Fibroblast of skin of scalp (primary cell): Measurements from ENCODE around the gene SQSTM1.
A peak's percentile ranks its signal among the peaks of the same experiment; 100 is the strongest.
"Not testable (repeated sequence)": the region's sequence is repeated elsewhere in the genome, so short reads cannot be mapped to it uniquely, and the experiment has no call there.

ENCODE experiments used
- DNase-seq: peaks from one replicate; pipeline ENCODE4 v3.0.0-alpha.2; 2013

Gene SQSTM1

GRCh38 chr5:179858586-179859427 is 38.1 kb downstream of the SQSTM1 start, which contains the start of gene MRNIP:
TSS of gene MRNIP (minus strand) at chr5:179858817. CDS start at chr5:179858796, 21 bp downstream.
- DNase-seq = peak; percentile 92

GRCh38 chr5:179860301-179860700 is 39.6 kb downstream of the SQSTM1 start:
- DNase-seq = no peak

- DNase-seq = no peak
Measured at GRCh38 chr5:179862296-179862695, 41.6 kb downstream of the SQSTM1 start.

- DNase-seq = no peak
Measured at GRCh38 chr5:179862891-179863290, 42.2 kb downstream of the SQSTM1 start.

GRCh38 chr5:179863449-179864085 is 42.9 kb downstream of the SQSTM1 start:
- DNase-seq = no peak

GRCh38 chr5:179864686-179865085 is 44.0 kb downstream of the SQSTM1 start:
- no peak for DNase-seq

GRCh38 chr5:179865491-179866240 is 45.0 kb downstream of the SQSTM1 start:
- DNase-seq = no peak

- no peak for DNase-seq
Measured at GRCh38 chr5:179866241-179867078, 45.8 kb downstream of the SQSTM1 start.

GRCh38 chr5:179867079-179867465 is 46.4 kb downstream of the SQSTM1 start:
- DNase-seq = no peak

GRCh38 chr5:179867476-179867875 is 46.8 kb downstream of the SQSTM1 start:
- no peak for DNase-seq

GRCh38 chr5:179868541-179868940 is 47.8 kb downstream of the SQSTM1 start:
- DNase-seq = no peak

GRCh38 chr5:179869101-179869500 is 48.4 kb downstream of the SQSTM1 start:
- DNase-seq = no peak

- no peak for DNase-seq
Measured at GRCh38 chr5:179869641-179870402, 49.1 kb downstream of the SQSTM1 start.

- DNase-seq = peak; percentile 40
Measured at GRCh38 chr5:179870403-179870903, 49.7 kb downstream of the SQSTM1 start.

GRCh38 chr5:179870952-179871351 is 50.2 kb downstream of the SQSTM1 start:
- no peak for DNase-seq

GRCh38 chr5:179871533-179871932 is 50.8 kb downstream of the SQSTM1 start:
- DNase-seq = not testable (repeated sequence)

- DNase-seq = no peak
Measured at GRCh38 chr5:179872055-179872827, 51.5 kb downstream of the SQSTM1 start.

- no peak for DNase-seq
Measured at GRCh38 chr5:179872828-179873575, 52.3 kb downstream of the SQSTM1 start.

- DNase-seq = no peak
Measured at GRCh38 chr5:179873588-179874110, 52.9 kb downstream of the SQSTM1 start.
